Peyer's patch (tissue), 4 donors: Measurements from ENCODE around the gene OR56B4.

ENCODE experiments used
- POLR2A ChIP-seq, 2 donors: fragments of 450-650 bp; IDR thresholded peaks; one replicate each; pipeline ENCODE4 v1.5.1; 2017; ENCODE audit warnings: antibody characterized with exemption in 2 of 2, mild to moderate bottlenecking in 2 of 2, moderate library complexity in 2 of 2
- TF ChIP-seq, protein P1 (sequence below), 6 experiments: fragments of 450-650 bp in 4 of 6; fragments of 200-600 bp in 2 of 6; sonication (generic) in 1 of 6; IDR thresholded peaks; one replicate each; pipeline ENCODE4 v1.5.1; 2017 to 2019; ENCODE audit warnings: antibody characterized with exemption in 6 of 6, mild to moderate bottlenecking in 3 of 6, moderate library complexity in 1 of 6

GRCh38 chr11:6110011-6110410 lies 2.5 kb downstream of the OR56B4 start:
- TF ChIP-seq, protein P1, sequence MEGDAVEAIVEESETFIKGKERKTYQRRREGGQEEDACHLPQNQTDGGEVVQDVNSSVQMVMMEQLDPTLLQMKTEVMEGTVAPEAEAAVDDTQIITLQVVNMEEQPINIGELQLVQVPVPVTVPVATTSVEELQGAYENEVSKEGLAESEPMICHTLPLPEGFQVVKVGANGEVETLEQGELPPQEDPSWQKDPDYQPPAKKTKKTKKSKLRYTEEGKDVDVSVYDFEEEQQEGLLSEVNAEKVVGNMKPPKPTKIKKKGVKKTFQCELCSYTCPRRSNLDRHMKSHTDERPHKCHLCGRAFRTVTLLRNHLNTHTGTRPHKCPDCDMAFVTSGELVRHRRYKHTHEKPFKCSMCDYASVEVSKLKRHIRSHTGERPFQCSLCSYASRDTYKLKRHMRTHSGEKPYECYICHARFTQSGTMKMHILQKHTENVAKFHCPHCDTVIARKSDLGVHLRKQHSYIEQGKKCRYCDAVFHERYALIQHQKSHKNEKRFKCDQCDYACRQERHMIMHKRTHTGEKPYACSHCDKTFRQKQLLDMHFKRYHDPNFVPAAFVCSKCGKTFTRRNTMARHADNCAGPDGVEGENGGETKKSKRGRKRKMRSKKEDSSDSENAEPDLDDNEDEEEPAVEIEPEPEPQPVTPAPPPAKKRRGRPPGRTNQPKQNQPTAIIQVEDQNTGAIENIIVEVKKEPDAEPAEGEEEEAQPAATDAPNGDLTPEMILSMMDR (IDR thresholded peaks at IDR 0.05): no peak
- no peak for TF ChIP-seq POLR2A (IDR thresholded peaks at IDR 0.05)
